GM18867 (cell line): Measurements from ENCODE around the gene SELENOT.
"Not testable (repeated sequence)": the region's sequence is repeated elsewhere in the genome, so short reads cannot be mapped to it uniquely, and the experiment has no call there.

ENCODE experiments used
- ATAC-seq: cut with Tn5 transposase; IDR thresholded peaks from one replicate; pipeline ENCODE4 v1.9.1; 2021; ENCODE audit warnings: mild to moderate bottlenecking, moderate library complexity; ENCODE audit not compliant: unreplicated experiment

SELENOT gene

DNA sequence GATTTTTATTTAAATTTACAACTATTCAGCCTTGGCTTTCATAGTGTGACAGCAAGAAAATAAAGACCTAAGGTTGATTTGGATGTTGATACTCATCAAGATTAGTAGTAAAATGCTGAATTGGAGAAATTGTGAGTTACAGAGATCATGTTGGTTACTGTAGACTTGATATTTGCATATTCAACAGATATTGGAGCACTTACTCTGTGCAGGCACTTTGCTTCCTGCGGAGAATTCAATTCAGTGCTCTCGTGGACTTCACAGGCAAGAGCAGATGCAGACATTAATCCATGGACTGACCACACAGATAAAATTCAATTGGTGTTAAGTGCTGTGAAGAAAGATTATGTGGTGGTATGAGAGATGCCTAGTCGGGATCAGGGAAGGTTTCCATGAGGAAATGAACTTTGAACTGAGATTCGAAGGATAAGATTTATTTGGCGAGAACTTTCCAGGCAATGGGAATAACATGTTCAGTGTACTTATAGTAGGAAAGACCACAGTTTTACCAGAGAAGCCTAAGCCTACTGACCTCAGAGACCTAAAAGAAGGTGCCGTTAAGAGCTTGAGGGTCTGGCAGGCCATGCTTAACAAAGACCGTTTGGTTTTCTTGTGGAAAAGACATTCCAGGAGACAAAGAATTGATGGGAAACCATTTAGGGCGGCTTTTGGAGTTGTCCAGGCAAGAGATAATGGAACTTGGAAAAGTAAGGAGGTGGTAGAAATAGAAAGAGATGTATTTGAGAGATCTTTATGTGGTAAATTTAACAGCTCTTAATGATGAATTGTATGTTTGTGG, 4.3 kb downstream of the SELENOT start:
- no peak for ATAC-seq

- ATAC-seq: no peak
These were observed 6.9 kb downstream of the SELENOT start for GRCh38 chr3:150609988-150610387.

DNA sequence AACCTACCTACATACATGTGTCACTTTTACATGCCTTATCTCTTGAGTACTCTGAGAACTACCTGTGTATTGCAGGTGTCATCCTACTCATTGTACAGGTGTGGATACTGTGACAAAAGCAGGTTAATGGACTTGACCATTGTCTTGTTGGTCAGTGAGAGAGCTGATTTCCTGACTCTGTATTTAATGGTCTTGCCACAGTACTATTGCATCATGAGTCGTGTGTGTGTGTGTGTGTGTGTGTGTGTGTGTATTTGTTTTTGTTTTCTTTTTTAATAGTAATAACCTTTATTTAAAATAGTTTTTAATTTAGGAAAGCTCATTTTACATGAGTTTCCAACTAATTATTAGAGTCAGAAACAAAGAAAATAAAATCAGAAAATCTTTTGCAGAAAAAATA, 7.7 kb downstream of the SELENOT start:
- no peak for ATAC-seq

GRCh38 chr3:150611666-150612065, 8.5 kb downstream of the SELENOT start:
- no peak for ATAC-seq

DNA sequence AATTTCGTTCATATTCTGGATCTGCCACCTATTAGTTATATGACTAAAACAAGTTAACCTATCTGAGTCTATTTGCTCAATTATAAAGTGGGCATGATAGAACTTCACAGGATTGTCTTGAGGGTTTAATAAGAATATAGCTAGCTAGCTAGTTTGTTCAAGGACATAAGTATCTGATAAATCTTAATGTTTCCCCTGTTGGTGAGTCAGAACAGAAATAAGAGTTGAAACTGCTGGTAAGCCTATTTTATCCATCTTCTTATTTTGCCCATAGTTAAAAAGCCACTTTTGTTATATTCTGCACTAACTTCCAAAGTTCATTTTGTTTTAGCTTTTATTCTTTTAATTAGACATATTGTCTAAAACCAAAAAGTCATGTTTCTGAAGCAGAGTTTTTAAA, 9.4 kb downstream of the SELENOT start:
- no peak for ATAC-seq

DNA sequence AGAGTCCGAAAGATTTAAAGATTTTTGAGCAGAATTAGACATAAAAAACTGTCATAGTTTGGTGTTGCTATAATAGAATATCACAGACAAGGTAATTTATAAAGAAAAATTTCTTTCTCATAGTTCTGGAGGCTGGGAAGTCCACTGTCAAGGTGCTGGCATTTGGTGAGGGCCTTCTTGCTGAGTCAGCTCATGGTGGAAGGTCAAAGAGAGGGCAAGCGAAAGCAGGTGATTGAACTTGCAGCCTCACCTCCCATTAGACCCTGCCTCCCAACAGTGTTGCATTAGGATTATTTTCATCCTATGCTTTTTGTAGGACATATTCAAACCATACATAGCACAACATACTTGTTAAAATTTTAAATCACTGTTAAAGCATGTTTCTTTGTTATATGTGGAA, 9.9 kb downstream of the SELENOT start:
- ATAC-seq: no peak

GRCh38 chr3:150613709-150614480, 10.8 kb downstream of the SELENOT start:
- ATAC-seq: no peak

GRCh38 chr3:150620002-150620689, 17.0 kb downstream of the SELENOT start:
- no peak for ATAC-seq

DNA sequence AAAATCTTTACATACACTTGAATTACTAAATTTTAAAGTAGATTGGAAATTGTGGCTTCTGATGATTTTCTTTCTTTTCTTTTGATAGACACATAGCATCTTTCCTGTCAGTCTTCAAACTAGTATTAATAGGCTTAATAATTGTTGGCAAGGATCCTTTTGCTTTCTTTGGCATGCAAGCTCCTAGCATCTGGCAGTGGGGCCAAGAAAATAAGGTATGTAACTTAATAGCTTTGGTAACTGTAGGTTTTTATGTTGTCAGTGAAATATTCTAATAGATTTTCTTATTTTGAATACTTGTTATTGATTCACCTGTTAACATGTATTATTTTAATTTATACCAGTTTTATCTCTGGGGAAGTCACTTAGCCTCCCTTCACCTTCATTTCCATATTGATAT, 19.8 kb downstream of the SELENOT start:
- ATAC-seq: not testable (repeated sequence)

DNA sequence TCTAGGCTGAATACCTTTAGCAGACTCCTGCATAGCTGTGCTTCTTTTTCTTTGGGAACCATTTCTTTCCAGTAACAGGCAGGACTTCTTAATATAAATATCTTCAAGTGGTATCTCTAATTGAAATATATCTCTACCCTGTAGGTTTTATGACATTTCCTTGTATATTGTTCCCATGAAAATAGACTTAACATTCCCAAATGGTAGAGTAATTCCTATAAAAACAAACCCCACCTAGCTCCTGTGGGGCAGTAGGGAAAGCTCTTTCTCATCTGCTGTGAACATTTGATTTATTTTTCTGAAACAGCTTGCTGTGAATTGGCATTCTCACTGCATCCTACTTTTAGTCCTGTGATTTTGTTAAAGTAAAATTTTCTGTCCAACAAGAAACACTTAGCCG, 20.8 kb downstream of the SELENOT start:
- ATAC-seq: no peak

- ATAC-seq: no peak
These were observed 23.2 kb downstream of the SELENOT start for GRCh38 chr3:150626148-150626930.

GRCh38 chr3:150627557-150627956, 24.4 kb downstream of the SELENOT start:
- no peak for ATAC-seq

GRCh38 chr3:150631515-150632221, 28.5 kb downstream of the SELENOT start:
- no peak for ATAC-seq

GRCh38 chr3:150635076-150635475, 32.0 kb downstream of the SELENOT start:
- no peak for ATAC-seq

- ATAC-seq: peak; percentile 71
These were observed 32.4 kb downstream of the SELENOT start for GRCh38 chr3:150635526-150635925.

DNA sequence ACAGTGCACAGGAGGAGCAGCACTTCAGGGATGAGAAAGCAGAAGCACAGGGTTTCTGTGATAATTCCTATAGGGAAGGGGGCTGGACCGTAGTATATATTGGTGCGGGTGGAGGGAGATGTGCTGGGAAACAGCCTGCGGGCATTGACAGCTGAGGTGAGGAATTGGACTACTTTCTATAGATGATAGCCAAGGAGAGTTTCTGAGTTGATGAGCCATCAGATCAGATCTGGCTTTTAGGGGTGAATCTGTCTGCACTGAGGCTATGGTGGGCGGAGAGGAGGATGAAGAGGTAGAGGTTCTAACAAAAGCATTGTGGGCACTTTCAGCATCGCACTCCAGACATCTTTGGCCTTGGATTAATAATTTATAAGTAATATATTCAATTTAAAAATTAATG, 33.1 kb downstream of the SELENOT start:
- no peak for ATAC-seq

DNA sequence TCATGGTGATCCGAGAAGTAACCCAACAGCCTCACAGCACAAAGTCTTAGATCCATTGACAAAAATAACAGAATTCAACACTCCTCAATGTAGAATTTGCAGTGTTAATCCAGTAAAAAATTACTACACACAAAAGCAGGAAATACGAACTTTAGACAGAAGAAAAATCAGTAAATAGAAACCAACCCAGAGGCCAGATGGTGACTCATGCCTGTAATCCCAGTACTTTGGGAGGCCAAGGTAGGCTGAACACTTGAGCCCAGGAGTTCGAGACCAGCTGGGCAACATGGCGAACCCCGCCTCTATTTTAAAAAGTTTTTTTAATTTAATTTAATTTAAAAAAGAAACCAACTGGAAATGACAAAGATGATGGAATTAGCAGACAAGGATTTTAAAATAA, 36.1 kb downstream of the SELENOT start:
- no peak for ATAC-seq

GRCh38 chr3:150640256-150640655, 37.1 kb downstream of the SELENOT start:
- ATAC-seq: no peak

- peak; percentile 68 for ATAC-seq
These were observed 50.0 kb downstream of the SELENOT start for GRCh38 chr3:150653110-150653561.

DNA sequence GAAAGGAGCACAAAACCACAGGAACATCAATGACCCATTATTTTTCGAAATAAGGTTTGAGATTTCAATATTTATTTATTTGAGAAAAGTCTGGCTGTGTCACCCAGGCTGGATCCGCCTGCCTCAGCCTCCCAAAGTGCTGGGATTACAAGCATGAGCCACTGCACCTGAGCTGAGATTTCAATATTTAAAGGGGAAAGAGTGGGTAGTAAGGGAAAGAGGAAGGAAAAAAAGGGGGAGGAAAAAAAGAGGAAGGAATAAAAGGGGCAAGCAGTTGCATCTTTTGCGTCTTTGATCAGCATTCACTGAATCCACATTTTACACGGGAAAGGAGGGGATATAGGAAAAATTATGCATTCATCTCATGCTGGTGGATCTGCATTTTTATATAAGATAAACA, 53.2 kb downstream of the SELENOT start:
- ATAC-seq: no peak
